Measurements from ENCODE around the gene ATP2B2.
A peak's percentile ranks its signal among the peaks of the same experiment; 100 is the strongest.

The ATP2B2 gene

DNA sequence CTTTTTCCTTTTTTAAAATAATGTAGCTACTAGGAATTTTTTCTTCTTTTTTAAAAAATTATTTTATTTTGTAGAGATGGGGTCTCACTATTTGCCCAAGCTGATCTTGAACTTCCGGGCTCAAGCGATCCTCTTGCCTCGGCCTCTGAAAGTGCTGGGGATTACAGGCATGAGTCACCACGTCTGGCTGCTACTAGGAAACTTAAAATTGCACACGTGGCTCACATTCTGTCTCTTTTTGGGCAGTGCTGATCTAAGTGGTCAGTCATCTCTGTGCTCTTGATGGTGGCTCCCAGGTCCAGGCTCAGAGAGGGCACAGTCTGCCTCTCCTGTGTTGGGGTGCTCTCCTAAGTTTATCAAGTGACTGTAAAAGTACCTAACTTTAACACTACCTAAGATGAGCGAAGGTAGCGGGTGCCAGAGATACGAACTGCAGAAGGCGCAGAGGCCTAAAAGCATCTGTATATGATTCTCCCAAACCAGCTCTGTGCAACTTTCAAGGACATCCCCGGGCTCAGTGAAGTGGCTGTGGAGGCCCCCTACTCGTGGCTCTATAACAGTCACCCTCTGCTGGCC lies 131.6 kb downstream of the ATP2B2 start:
- TF ChIP-seq, protein P1, sequence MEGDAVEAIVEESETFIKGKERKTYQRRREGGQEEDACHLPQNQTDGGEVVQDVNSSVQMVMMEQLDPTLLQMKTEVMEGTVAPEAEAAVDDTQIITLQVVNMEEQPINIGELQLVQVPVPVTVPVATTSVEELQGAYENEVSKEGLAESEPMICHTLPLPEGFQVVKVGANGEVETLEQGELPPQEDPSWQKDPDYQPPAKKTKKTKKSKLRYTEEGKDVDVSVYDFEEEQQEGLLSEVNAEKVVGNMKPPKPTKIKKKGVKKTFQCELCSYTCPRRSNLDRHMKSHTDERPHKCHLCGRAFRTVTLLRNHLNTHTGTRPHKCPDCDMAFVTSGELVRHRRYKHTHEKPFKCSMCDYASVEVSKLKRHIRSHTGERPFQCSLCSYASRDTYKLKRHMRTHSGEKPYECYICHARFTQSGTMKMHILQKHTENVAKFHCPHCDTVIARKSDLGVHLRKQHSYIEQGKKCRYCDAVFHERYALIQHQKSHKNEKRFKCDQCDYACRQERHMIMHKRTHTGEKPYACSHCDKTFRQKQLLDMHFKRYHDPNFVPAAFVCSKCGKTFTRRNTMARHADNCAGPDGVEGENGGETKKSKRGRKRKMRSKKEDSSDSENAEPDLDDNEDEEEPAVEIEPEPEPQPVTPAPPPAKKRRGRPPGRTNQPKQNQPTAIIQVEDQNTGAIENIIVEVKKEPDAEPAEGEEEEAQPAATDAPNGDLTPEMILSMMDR (conservative IDR thresholded peaks at IDR 0.05; ENCODE audit: control insufficient read depth, insufficient read depth, low read depth, low read length): no peak
- no peak overlapping the region for H3K4me3 ChIP-seq (ENCODE audit: control insufficient read depth, low read depth, low read length)
- peak; percentile 69 for DNase-seq (ENCODE audit: low read depth)

DNA sequence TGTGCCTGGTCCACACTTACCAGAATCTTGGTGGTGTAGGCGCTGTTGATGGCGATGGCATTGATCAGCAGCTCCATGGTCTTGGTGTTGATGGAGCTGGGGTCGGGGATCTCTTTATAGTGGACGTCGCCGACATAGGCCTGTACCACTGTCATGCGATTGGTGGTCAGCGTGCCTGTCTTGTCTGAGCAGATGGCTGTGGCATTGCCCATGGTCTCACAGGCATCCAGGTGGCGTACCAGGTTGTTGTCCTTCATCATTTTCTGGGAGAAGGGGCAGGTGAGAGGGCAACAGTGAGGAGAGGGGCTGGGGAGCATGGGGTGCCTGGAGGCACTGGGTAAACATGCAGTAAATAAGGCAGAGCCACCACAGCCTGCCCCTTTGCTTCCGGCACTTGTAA lies 133.6 kb downstream of the ATP2B2 start:
- no peak for DNase-seq (ENCODE audit: low read depth)
- TF ChIP-seq, protein P1 (conservative IDR thresholded peaks at IDR 0.05; ENCODE audit: control insufficient read depth, insufficient read depth, low read depth, low read length): no peak
- no peak overlapping the region for H3K4me3 ChIP-seq (ENCODE audit: control insufficient read depth, low read depth, low read length)

DNA sequence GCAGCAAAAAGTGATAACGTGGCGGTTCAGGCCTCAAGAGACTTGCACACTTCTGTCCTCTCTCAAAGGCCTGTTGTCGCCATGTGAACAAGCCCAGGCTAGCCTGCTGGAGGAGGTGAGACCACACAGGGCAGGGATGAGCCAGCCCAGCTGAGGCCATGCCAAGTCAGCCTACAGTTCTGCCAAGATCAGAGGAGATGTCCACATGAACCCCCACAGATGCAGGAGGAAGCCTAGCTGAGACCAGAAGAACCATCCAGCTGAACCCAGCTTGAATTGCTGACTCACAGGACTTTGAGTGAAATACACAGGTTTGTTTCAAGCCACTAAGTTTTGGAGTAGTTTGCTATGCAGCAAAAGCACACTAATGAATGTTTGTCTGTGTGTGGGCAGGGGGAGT lies 134.2 kb downstream of the ATP2B2 start:
- peak; percentile 53 for DNase-seq (ENCODE audit: low read depth)
- no peak overlapping the region for H3K4me3 ChIP-seq (ENCODE audit: control insufficient read depth, low read depth, low read length)
- TF ChIP-seq, protein P1 (conservative IDR thresholded peaks at IDR 0.05; ENCODE audit: control insufficient read depth, insufficient read depth, low read depth, low read length): no peak

DNA sequence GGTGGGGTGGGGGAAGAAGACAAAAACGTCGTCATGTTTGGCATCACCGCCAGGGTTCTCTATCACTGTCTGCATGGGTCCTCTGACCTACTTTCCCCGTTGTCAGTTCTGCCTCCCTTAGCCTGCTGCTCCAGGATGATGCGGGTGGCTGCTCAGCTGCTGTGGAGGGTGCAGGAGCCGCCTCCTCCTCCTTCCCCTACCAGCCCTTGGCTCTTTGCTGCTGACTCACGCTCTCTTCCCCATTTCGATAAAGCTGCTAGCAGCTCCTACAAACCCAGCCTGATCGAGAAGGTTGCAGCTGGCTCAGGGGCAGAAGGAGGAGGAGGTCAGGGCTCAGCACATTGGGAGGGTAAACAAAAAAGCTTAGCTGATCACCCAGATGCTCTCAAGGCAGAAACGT lies 135.0 kb downstream of the ATP2B2 start:
- TF ChIP-seq, protein P1 (conservative IDR thresholded peaks at IDR 0.05; ENCODE audit: control insufficient read depth, insufficient read depth, low read depth, low read length): no peak
- H3K4me3 ChIP-seq (ENCODE audit: control insufficient read depth, low read depth, low read length): no peak overlapping the region
- DNase-seq (ENCODE audit: low read depth): peak; percentile 71

DNA sequence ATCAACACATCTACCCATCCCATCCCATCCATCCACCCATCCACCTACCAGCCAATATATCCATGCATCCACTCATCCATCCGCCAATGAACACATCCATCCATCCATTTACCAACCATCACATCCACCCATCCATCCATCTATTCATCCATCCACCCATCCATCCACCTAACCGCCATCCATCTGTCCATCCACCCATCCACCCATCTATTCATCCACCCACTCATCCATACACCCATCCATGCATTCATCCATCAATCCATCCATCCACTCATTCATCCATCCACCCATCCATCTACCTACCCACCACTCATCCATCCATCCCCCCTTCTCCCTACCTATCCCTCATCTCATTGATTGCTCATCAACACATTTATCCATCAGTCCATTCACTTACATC lies 136.9 kb downstream of the ATP2B2 start:
- H3K4me3 ChIP-seq (ENCODE audit: control insufficient read depth, low read depth, low read length): no peak overlapping the region
- no peak for DNase-seq (ENCODE audit: low read depth)
- TF ChIP-seq, protein P1 (conservative IDR thresholded peaks at IDR 0.05; ENCODE audit: control insufficient read depth, insufficient read depth, low read depth, low read length): no peak

DNA sequence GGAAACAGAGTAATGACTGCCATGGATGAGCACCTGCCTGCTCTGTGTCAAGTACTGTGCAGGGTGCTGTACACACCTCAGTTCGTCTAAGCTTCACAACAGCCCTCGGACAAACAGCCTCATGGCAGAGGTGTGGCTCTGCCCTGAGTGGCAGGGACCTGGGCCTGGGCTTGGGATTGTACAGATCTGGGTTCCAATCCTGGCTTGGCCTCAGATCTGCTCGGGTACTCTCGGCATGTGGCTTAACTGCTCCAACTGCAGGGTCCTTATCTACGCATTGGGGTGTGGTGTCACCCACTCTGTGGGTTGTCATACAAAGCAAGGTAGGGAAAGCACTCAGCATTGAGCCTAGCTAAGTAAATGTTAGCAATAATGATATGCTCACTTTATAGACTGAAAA lies 137.9 kb downstream of the ATP2B2 start:
- DNase-seq (ENCODE audit: low read depth): no peak
- no peak overlapping the region for H3K4me3 ChIP-seq (ENCODE audit: control insufficient read depth, low read depth, low read length)
- TF ChIP-seq, protein P1 (conservative IDR thresholded peaks at IDR 0.05; ENCODE audit: control insufficient read depth, insufficient read depth, low read depth, low read length): no peak

DNA sequence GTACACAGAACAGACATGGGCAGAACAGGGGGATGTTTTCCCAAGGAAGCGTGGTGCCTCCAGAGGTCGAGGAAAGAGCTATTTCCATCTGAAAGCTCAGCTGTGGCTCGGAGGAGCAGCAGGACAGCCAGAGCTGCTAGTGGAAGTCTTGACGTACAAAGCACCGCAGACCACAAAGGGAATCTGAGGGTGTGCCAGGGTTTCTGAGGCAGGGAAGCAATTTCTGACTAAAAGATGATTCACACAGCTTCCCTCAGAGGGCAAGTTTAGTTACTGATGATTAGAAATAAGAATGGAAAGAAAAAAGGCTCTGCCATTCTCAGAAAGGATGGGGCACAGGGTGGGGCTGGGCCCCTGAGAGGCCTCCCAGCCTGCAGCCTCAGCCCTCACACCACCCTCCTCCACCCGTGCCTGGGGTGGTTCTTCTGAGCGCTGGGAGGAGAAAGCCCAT lies 138.7 kb downstream of the ATP2B2 start:
- TF ChIP-seq, protein P1 (conservative IDR thresholded peaks at IDR 0.05; ENCODE audit: control insufficient read depth, insufficient read depth, low read depth, low read length): no peak
- H3K4me3 ChIP-seq (ENCODE audit: control insufficient read depth, low read depth, low read length): no peak overlapping the region
- peak; percentile 98 for DNase-seq (ENCODE audit: low read depth)
